ENCODE measurements around the gene CLBA1.

CLBA1 gene

DNA sequence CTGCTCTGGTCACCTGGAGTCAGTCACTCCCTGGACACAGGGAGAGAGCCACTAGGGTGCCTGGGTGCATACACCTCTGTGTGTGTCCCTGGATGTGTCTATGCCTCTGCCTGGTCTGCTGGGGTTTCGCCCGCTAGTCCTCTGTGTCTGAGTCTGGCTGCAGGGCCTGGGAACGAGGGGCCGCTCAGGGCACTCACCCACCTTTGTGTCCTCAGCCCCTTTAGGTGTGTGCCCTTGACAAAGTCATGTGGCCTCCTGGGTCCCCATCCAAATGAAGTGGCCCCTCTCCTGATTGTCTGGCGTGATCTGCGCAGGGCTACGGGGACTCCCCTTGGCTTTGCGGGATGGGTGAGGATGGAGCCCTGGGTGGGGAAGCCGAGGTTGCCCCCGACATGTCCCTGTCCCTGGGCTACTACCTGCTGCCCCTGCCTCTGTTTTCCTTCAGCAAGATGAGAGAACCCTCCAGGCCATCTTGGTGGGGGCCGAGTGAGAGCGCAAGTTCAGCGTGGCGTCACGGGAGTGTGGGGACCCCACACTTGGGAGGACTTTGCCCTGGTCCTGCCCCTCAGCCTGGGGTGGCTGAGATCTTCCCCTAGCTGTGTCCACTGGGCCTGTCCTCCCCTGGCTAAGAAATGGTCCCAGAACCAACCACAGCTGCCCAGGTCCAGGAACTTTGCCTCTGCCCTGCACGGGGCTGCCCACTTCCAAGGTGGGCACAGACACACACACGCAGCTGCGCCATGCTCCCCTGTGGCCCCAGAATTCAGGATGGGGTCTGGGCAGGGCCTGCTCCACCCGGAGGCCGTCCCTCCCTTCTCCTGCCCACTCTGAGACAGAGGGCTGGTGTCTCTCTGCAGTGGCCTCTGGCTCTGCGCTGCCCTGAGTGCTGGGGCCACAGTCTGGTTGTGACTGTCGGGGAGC is 4.7 kb upstream of the CLBA1 start:
- no peak for DNase-seq

GRCh38 chr14:104981699-104982541 is 3.7 kb upstream of the CLBA1 start:
- no peak for DNase-seq

GRCh38 chr14:104982548-104983230 is 2.9 kb upstream of the CLBA1 start:
- no peak for DNase-seq

GRCh38 chr14:104983231-104983721 is 2.3 kb upstream of the CLBA1 start:
- no peak for DNase-seq

- DNase-seq: no peak
Observed at GRCh38 chr14:104984056-104984894, 1.3 kb upstream of the CLBA1 start.

- no peak for DNase-seq
Observed at GRCh38 chr14:104986487-104987164, 1.0 kb downstream of the CLBA1 start.

DNA sequence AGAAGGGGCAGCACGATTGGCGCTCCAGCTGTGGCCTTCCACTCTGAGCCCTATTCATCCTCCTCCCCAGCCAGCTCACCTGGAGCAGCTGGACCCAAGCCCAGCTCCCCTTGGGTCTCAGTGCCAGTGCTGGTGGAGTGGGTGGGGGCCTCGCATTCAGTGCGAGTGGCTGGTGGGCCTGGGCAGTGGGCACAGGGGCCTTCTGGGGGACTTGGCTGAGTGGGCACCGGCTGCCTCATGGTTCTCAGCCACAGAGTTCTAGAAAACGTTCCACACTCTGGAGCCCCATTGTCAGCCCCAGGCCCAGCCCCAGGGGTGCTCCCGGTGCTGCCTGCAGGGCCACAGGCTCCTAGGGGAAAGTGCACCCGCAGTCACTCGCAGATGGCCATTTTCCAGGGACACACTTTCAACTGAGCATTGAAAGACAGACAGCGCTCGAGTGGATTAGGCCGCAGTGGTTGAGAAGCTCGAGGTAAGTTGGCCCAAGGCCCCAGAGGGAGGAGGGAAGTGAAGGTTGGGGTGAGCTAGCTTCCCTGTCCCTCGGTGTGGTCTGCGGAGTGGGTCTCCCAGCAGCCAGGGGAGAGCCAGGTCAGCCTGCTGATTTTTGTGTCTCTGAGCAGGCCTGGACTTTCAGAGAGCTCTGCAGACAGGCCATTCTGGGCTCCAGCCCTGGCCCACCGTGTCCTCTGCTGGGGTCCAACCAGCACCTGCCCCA is 3.8 kb downstream of the CLBA1 start:
- no peak for DNase-seq

- DNase-seq: no peak
Observed at GRCh38 chr14:104989951-104990303, 4.3 kb downstream of the CLBA1 start.

- no peak for DNase-seq
Observed at GRCh38 chr14:104991896-104992230, 6.3 kb downstream of the CLBA1 start.

DNA sequence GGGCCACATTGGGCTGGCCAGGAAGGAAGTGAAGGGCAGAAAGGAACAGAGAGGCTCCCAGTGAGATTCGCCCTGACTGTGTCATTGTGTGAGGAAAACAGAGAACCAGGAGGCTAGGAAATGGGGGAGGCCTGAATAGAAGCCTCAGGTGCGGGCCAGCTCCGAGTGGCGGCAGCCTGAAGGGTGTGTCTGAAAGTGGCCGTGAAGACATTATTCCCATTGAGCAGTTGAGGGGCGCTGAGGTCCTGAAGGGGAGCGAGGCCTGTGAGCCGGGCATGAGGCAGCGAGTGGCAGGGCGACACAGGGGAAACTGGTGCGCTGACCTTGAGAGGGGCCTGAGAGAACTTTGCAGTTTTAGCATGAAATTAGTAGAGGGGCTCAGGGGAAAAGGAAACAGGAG is 6.9 kb downstream of the CLBA1 start:
- DNase-seq: no peak

GRCh38 chr14:104993306-104993705 is 7.7 kb downstream of the CLBA1 start:
- no peak for DNase-seq

DNA sequence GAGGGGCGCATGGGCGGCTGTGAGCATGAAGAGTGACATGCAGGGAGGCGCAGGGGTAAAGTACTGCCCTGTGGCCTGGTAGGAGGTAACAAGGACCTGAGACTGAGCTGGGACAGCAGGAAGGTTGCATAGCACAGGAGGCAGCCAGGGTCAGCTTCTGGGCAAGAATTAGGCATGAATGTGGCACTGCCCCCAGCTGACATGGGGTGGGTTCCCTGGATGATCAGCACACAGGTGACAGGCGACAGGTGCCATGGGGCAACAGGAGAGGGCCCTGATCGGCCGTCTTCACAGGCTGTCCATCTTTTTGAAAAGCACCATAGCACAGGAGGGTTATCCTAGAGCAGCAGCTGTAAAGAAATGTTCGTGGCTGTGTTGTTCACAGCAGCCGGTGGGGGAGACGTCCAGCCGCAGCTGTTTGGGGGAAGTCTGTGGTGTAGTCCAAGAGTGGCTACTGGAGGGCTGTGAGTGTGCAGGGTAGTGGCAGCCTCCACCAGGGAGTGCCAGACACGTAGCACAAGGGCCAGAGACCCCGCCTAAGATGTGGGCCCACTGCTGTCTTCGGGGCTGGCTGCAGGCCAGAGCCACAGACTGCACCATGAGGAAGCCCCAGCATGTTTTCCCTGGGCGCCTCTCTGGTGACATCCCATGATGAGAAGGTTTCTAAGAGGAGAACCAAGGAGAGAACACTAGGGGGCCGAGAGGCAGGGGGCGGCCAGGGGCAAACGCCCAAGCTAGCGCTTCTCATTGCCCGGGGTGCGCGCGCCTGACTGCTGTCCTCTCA is 8.4 kb downstream of the CLBA1 start:
- no peak for DNase-seq

GRCh38 chr14:104994978-104995377 is 9.4 kb downstream of the CLBA1 start:
- no peak for DNase-seq

- no peak for DNase-seq
Observed at GRCh38 chr14:104996032-104996431, 10.4 kb downstream of the CLBA1 start.

DNA sequence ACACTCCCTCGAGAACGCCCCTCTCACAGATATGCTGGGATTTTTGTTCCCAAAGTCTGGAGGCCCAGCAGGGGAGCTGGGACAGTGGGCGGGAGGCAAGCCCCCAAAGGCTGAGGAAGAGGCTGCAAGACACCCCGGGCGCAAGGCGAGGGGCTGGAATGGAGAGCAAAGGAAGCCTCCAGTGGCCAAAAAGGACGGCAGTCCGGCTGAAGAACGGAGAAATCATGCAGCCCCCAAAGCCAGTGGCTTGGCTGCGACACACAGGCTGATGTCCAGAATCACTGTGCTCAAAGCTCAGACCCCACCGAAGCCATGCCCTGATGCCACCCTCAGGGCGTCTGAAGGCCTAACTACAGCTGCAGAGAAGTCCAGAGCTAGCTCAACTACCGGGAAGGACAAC is 10.9 kb downstream of the CLBA1 start:
- no peak for DNase-seq

DNA sequence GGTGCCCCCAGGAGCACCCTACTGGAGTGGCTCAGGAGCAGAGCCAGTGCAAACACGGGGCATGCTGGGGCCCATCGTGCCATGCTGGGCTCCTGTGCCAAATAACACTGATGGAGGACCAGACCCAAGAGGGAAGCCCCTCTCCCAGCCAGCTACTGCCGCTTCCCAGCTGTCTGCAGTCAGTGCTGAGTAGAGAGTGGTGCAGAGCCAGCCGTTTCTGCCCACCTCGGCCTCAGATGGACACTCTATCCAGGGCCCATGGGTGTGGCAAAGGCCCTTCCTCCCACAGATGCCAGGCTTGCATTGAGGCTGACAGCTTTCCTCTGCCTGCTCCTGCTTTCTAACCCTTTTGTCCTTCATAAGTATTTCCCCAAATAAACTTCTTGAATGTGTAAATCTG is 13.2 kb downstream of the CLBA1 start:
- no peak for DNase-seq

DNA sequence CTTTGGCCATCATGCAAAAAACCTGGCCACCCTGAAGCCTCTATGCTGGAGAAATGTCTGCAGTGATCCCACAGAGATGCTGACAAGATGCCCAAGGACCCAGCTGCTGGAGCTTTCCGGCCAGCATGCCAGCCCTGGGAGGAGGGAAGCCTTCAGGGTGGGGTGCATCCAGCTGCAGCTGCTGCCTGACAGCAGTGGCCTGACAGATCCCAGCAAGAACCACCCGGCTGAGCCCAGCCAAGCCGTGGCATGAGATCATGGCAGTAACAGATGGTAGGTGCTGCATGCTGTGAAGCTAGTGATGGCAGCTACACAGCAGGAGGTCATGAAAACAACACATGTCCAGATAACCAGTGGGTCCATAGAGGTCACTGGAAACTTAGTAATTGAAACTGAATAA is 13.8 kb downstream of the CLBA1 start:
- DNase-seq: no peak

GRCh38 chr14:105005329-105005928 is 19.8 kb downstream of the CLBA1 start:
- no peak for DNase-seq

DNA sequence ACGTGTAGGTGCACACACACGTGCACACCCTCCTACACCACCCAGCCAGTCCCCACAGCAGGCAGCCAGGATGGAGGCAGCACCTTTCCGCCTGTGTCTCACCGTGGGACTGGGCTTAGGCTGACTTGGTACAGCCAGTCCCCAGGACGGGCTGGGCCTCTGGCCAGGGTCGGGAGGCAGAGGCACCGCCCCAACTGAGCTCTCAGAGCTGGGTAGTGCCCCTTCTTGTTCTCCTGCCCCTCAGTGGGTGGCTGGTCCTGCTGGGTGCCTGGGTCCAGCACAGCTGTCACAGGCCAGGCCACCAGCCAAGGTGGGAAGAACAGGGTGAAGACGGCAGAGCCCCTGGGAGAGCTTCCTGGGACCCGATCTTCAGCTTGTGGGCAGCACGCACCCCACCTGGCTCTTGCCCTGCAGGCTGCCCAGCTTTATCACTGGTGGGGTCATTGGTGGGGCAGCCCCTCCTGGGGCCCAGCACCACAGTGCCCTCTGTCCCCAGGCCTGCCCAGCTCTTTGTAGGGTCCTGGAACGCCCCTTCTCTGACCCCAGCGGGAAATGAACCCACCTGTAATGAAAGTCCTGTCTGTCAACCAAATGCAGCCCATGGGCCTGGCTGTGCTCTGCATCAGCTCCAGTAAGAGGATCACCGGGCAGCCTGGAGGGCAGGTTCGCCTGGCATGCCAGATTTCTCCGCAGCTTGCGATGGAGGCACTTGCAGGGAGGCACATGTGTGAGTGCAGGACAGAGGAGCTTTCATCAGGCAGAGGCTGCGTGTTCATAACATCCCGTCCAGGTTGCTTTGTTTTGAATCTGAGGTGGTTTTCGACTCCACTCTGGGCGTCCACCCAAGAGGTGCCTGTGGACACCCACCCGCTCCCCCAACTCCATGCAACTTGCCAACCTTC is 20.6 kb downstream of the CLBA1 start:
- no peak for DNase-seq

All from DMS153 (cell line).